GM23338 (cell line): ENCODE results near the gene COMMD3.

Experiments used
- CTCF ChIP-seq, 2 experiments: fragments of 200-600 bp in 1 of 2; sonication (generic) in 1 of 2; conservative IDR thresholded peaks; 2 replicates each; pipeline versions ENCODE4 v1.5.1 to v1.6.1; 2016 to 2017; ENCODE audit warnings: antibody characterized with exemption in 2 of 2, low read depth in 2 of 2, mild to moderate bottlenecking in 2 of 2, moderate library complexity in 1 of 2
- EZH2 ChIP-seq: fragments of 200-600 bp; sonication (generic); IDR thresholded peaks from one replicate; pipeline ENCODE4 v1.8.0; 2017; ENCODE audit warnings: antibody characterized with exemption, mild to moderate bottlenecking, low read depth; ENCODE audit not compliant: unreplicated experiment

- TF ChIP-seq EZH2 (no peak), CTCF (conservative IDR thresholded peaks at IDR 0.05; ENCODE audit: low read depth in 2 of 2) (no peak)
Measured at GRCh38 chr10:22324413-22324812, 8.2 kb downstream of the COMMD3 start.
